ENCODE results near the gene ITGB3BP.

Gene ITGB3BP

DNA sequence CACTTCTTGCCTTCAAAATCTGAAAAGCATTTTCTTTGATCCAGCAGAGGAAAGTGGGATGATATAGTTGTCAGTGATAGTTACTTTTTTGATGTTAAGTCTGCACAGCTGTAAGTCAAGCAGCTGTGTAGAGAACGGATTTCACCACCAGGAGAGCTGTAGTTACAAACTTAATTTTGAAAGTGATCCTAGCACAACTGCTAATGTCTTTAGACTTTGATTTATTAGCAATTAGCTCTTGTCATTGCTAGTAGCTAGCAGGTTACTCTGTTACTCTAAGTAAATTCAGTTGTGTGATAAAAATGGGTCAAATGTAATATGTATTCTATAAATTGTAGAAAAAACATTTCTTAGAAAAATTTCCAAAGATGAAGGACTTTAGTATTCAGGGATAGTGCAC is 109.6 kb downstream of the ITGB3BP start:
- H3K79me2 ChIP-seq (ENCODE audit: control insufficient read depth, low read length) = no peaks in the 10 kb centered on the region
- no peaks in the 10 kb centered on the region for H3K9me2 ChIP-seq (replicated peaks; ENCODE audit: control insufficient read depth, low read length)
- no peak overlapping the region for H3K27ac ChIP-seq (ENCODE audit: low read depth, low read length)
- no peaks in the 10 kb centered on the region for H3F3A ChIP-seq (ENCODE audit: control insufficient read depth, insufficient read depth)
- H3K4me2 ChIP-seq (ENCODE audit: low read length) = no peak overlapping the region
- no peaks in the 10 kb centered on the region for H3K27me3 ChIP-seq (ENCODE audit: control insufficient read depth, low read length)
- TF ChIP-seq, protein P1, sequence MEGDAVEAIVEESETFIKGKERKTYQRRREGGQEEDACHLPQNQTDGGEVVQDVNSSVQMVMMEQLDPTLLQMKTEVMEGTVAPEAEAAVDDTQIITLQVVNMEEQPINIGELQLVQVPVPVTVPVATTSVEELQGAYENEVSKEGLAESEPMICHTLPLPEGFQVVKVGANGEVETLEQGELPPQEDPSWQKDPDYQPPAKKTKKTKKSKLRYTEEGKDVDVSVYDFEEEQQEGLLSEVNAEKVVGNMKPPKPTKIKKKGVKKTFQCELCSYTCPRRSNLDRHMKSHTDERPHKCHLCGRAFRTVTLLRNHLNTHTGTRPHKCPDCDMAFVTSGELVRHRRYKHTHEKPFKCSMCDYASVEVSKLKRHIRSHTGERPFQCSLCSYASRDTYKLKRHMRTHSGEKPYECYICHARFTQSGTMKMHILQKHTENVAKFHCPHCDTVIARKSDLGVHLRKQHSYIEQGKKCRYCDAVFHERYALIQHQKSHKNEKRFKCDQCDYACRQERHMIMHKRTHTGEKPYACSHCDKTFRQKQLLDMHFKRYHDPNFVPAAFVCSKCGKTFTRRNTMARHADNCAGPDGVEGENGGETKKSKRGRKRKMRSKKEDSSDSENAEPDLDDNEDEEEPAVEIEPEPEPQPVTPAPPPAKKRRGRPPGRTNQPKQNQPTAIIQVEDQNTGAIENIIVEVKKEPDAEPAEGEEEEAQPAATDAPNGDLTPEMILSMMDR (IDR thresholded peaks at IDR 0.05; ENCODE audit: low read depth, low read length, poor library complexity, severe bottlenecking) = no peak
- TF ChIP-seq EZH2phosphoT487 (IDR thresholded peaks at IDR 0.05; ENCODE audit: borderline replicate concordance, low read length) = no peak
- peaks cover 34% of the 10 kb centered on the region for H3K36me3 ChIP-seq (ENCODE audit: control insufficient read depth, low read length)
- H3K4me3 ChIP-seq (ENCODE audit: low read length) = no peak overlapping the region
- H4K20me1 ChIP-seq (ENCODE audit: control insufficient read depth, insufficient read depth, low read depth, low read length) = no peaks in the 10 kb centered on the region
- H3K4me1 ChIP-seq (ENCODE audit: control insufficient read depth, low read length) = no peaks in the 10 kb centered on the region
- H3K9me3 ChIP-seq (ENCODE audit: control insufficient read depth, insufficient read depth, low read length) = no peaks in the 10 kb centered on the region

DNA sequence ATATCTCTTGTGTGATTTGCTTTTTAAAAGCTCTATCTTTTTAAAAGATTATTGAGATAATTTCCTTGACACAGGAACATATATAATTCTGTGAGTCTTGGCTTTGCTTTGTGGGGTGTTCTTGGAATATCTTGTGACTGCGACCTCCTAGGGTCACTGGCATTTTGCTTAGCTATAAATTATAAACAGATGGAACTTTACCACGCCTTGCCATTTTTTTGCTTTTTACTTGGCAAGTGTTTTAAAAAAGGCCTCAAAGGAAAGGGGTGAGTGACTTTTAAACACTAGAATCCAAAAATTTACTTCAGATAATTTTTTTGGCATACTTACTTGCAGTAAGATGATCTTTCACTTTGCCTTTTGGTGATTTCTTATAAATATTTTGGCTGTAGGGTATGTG is 112.0 kb downstream of the ITGB3BP start:
- no peaks in the 10 kb centered on the region for H3K79me2 ChIP-seq (ENCODE audit: control insufficient read depth, low read length)
- H4K20me1 ChIP-seq (ENCODE audit: control insufficient read depth, insufficient read depth, low read depth, low read length) = no peaks in the 10 kb centered on the region
- peaks cover 37% of the 10 kb centered on the region for H3K36me3 ChIP-seq (ENCODE audit: control insufficient read depth, low read length)
- no peaks in the 10 kb centered on the region for H3K27me3 ChIP-seq (ENCODE audit: control insufficient read depth, low read length)
- no peaks in the 10 kb centered on the region for H3K4me1 ChIP-seq (ENCODE audit: control insufficient read depth, low read length)
- no peaks in the 10 kb centered on the region for H3K9me2 ChIP-seq (replicated peaks; ENCODE audit: control insufficient read depth, low read length)
- no peak overlapping the region for H3K4me2 ChIP-seq (ENCODE audit: low read length)
- H3K27ac ChIP-seq (ENCODE audit: low read depth, low read length) = no peak overlapping the region
- H3K9me3 ChIP-seq (ENCODE audit: control insufficient read depth, insufficient read depth, low read length) = no peaks in the 10 kb centered on the region
- no peak overlapping the region for H3K4me3 ChIP-seq (ENCODE audit: low read length)
- TF ChIP-seq, protein P1 (IDR thresholded peaks at IDR 0.05; ENCODE audit: low read depth, low read length, poor library complexity, severe bottlenecking) = no peak
- no peak for TF ChIP-seq EZH2phosphoT487 (IDR thresholded peaks at IDR 0.05; ENCODE audit: borderline replicate concordance, low read length)
- no peaks in the 10 kb centered on the region for H3F3A ChIP-seq (ENCODE audit: control insufficient read depth, insufficient read depth)

DNA sequence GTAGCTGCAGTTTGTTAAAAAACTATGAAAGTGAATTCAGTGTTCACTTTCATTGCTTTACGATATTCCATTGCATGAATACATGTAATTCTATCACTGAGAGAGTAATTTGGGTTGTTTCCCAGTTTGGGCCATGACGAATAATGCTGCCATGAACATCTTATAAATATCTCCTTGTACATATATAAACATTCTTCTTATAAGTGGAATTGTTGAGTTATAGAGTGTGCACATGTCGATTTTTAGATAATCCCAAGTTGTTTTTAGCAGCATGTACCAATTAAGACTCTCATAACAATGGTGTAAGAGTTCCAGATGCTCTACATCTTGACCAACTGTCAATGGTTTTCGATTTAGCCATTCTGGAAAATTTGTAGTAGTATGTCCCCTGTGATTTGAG is 114.7 kb downstream of the ITGB3BP start:
- TF ChIP-seq EZH2phosphoT487 (IDR thresholded peaks at IDR 0.05; ENCODE audit: borderline replicate concordance, low read length) = no peak
- TF ChIP-seq, protein P1 (IDR thresholded peaks at IDR 0.05; ENCODE audit: low read depth, low read length, poor library complexity, severe bottlenecking) = no peak
- Histone ChIP-seq H3F3A (ENCODE audit: control insufficient read depth, insufficient read depth) (no peaks in the 10 kb centered on the region), H3K4me3 (ENCODE audit: low read length) (no peak overlapping the region), H3K9me2 (replicated peaks; ENCODE audit: control insufficient read depth, low read length) (no peaks in the 10 kb centered on the region), H3K36me3 (ENCODE audit: control insufficient read depth, low read length) (peaks cover 39% of the 10 kb centered on the region), H4K20me1 (ENCODE audit: control insufficient read depth, insufficient read depth, low read depth, low read length) (no peaks in the 10 kb centered on the region), H3K9me3 (ENCODE audit: control insufficient read depth, insufficient read depth, low read length) (no peaks in the 10 kb centered on the region), H3K79me2 (ENCODE audit: control insufficient read depth, low read length) (no peaks in the 10 kb centered on the region), H3K27me3 (ENCODE audit: control insufficient read depth, low read length) (no peaks in the 10 kb centered on the region), H3K27ac (ENCODE audit: low read depth, low read length) (no peak overlapping the region), H3K4me1 (ENCODE audit: control insufficient read depth, low read length) (no peaks in the 10 kb centered on the region), H3K4me2 (ENCODE audit: low read length) (no peak overlapping the region)

DNA sequence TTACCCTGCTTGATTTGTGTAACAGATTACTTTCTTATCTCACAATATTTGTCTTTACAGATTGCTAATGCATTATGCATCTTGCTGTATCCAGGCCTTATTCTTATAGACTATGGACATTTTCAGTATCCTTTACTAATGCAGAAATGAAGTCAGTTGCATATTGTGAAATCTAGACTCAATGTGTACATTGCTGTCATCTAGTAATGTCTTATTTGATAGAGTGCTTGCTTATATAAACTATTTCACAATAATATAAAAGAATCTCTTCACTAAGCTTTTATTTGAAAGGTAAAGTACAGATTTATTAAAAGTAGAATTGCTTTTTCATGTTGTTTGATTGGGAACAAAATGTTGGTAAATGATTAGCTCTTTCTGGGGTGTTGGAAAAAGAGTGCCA is 116.0 kb downstream of the ITGB3BP start:
- Histone ChIP-seq H3F3A (ENCODE audit: control insufficient read depth, insufficient read depth) (no peaks in the 10 kb centered on the region), H3K36me3 (ENCODE audit: control insufficient read depth, low read length) (peaks cover 32% of the 10 kb centered on the region), H3K4me2 (ENCODE audit: low read length) (no peak overlapping the region), H3K9me2 (replicated peaks; ENCODE audit: control insufficient read depth, low read length) (no peaks in the 10 kb centered on the region), H3K27ac (ENCODE audit: low read depth, low read length) (no peak overlapping the region), H3K4me1 (ENCODE audit: control insufficient read depth, low read length) (no peaks in the 10 kb centered on the region), H3K9me3 (ENCODE audit: control insufficient read depth, insufficient read depth, low read length) (no peaks in the 10 kb centered on the region), H4K20me1 (ENCODE audit: control insufficient read depth, insufficient read depth, low read depth, low read length) (no peaks in the 10 kb centered on the region), H3K4me3 (ENCODE audit: low read length) (no peak overlapping the region), H3K27me3 (ENCODE audit: control insufficient read depth, low read length) (no peaks in the 10 kb centered on the region), H3K79me2 (ENCODE audit: control insufficient read depth, low read length) (no peaks in the 10 kb centered on the region)
- TF ChIP-seq, protein P1 (IDR thresholded peaks at IDR 0.05; ENCODE audit: low read depth, low read length, poor library complexity, severe bottlenecking) = no peak
- no peak for TF ChIP-seq EZH2phosphoT487 (IDR thresholded peaks at IDR 0.05; ENCODE audit: borderline replicate concordance, low read length)

Measured in DOHH2 (cell line).